B cell (primary cell): ENCODE measurements around the gene TDRD12. TPM values are rescaled to one million over a fixed set of nuclear protein-coding genes. Genes with fewer than 3 reads are reported as not detected.

Experiments used
- ATAC-seq: fragments of 200-7000 bp; cut with Tn5 transposase; one replicate; pipeline ENCODE4 v1.10.0; 2021; ENCODE audit warnings: low read depth, mild to moderate bottlenecking, moderate number of reproducible peaks, moderate library complexity
- CTCF ChIA-PET: fragments of 350-600 bp; sonication (Branson Sonifier 250); formaldehyde crosslinking; loops from one replicate; lab custom pipeline; 2021; ENCODE audit warnings: antibody characterized with exemption, inconsistent platforms; lab: Charles Lee
- POLR2A ChIA-PET: fragments of 350-600 bp; sonication (Branson Sonifier 250); formaldehyde crosslinking; loops from one replicate; lab custom pipeline; 2021; ENCODE audit warnings: antibody characterized with exemption; lab: Charles Lee
- DNase-seq: peaks from one replicate; pipeline ENCODE4 v3.0.0; 2013
- H2AFZ ChIP-seq: 2 replicates; pipeline ENCODE4 v1.6.1; 2012; ENCODE audit warnings: mild to moderate bottlenecking, low read depth, low read length; ENCODE audit not compliant: insufficient read depth, poor library complexity, severe bottlenecking
- H3K27ac ChIP-seq, 2 donors: 1 replicate in 1 of 2; 2 replicates in 1 of 2; pipeline ENCODE4 v1.5.1; 2012 to 2013; ENCODE audit warnings: low read length in 2 of 2, mild to moderate bottlenecking in 2 of 2, moderate library complexity in 1 of 2
- H3K27me3 ChIP-seq, 4 experiments: fragments of 200-600 bp in 1 of 4; sonication (generic) in 1 of 4; replicated peaks in 1 of 4; 1 replicate in 2 of 4; 2 replicates in 2 of 4; pipeline versions ENCODE4 v1.6.1 to v1.7.0; 2013 to 2016; ENCODE audit warnings: low read length in 3 of 4, mild to moderate bottlenecking in 2 of 4, mixed read lengths in 1 of 4, moderate library complexity in 1 of 4; ENCODE audit not compliant: insufficient read depth in 4 of 4, control insufficient read depth in 3 of 4; ENCODE audit errors: control extremely low read depth in 1 of 4
- H3K36me3 ChIP-seq, 2 experiments: replicated peaks in 1 of 2; 1 replicate in 1 of 2; 2 replicates in 1 of 2; pipeline versions ENCODE4 v1.6.1 to v1.7.1; 2013; ENCODE audit warnings: low read length in 1 of 2; ENCODE audit not compliant: insufficient read depth in 2 of 2, control insufficient read depth in 1 of 2; ENCODE audit errors: control extremely low read depth in 1 of 2, extremely low read depth in 1 of 2
- H3K4me1 ChIP-seq, 2 donors: fragments of 200-600 bp in 1 of 2; sonication (generic) in 1 of 2; 1 replicate in 1 of 2; 2 replicates in 1 of 2; pipeline versions ENCODE4 v1.5.1 to v1.6.1; 2013 to 2017; ENCODE audit warnings: low read length in 2 of 2; ENCODE audit not compliant: control insufficient read depth in 2 of 2, insufficient read depth in 2 of 2
- H3K4me2 ChIP-seq: replicated peaks from 2 replicates; pipeline ENCODE3; 2012; ENCODE audit warnings: mild to moderate bottlenecking, low read depth, low read length; ENCODE audit not compliant: poor library complexity, severe bottlenecking
- H3K4me3 ChIP-seq, 5 experiments: fragments of 200-600 bp in 1 of 5; sonication (generic) in 1 of 5; 1 replicate in 3 of 5; 2 replicates in 2 of 5; pipeline versions ENCODE4 v1.5.1 to v1.7.0; 2011 to 2016; ENCODE audit warnings: low read length in 4 of 5, mild to moderate bottlenecking in 4 of 5, low read depth in 2 of 5, control low read depth in 1 of 5, moderate library complexity in 1 of 5; ENCODE audit not compliant: insufficient read depth in 1 of 5; ENCODE audit errors: control extremely low read depth in 1 of 5, extremely low read depth in 1 of 5
- H3K79me2 ChIP-seq: fragments of 200-600 bp; sonication (generic); one replicate; pipeline ENCODE4 v1.6.0; 2016; ENCODE audit warnings: low read length; ENCODE audit not compliant: control insufficient read depth, insufficient read depth
- H3K9ac ChIP-seq: fragments of 200-600 bp; sonication (generic); 2 replicates; pipeline ENCODE4 v1.6.1; 2017; ENCODE audit warnings: mild to moderate bottlenecking, low read length, moderate library complexity
- H3K9me3 ChIP-seq, 3 donors: one replicate each; pipeline versions ENCODE4 v1.6.1 to v1.7.1; 2013; ENCODE audit warnings: low read length in 2 of 3; ENCODE audit not compliant: control insufficient read depth in 2 of 3, insufficient read depth in 1 of 3; ENCODE audit errors: control extremely low read depth in 1 of 3
- H4K20me1 ChIP-seq: 2 replicates; pipeline ENCODE4 v1.6.0; 2012; ENCODE audit warnings: mild to moderate bottlenecking, low read length; ENCODE audit not compliant: insufficient read depth, control insufficient read depth, poor library complexity, severe bottlenecking
- H3K27ac Mint-ChIP-seq: one replicate; pipeline ENCODE4 v1.8.0; 2021; ENCODE audit warnings: mixed read lengths
- H3K27me3 Mint-ChIP-seq: one replicate; pipeline ENCODE4 v1.8.0; 2021; ENCODE audit warnings: mixed read lengths
- H3K4me1 Mint-ChIP-seq: one replicate; pipeline ENCODE4 v1.8.0; 2021; ENCODE audit warnings: mixed read lengths
- H3K4me3 Mint-ChIP-seq: one replicate; pipeline ENCODE4 v1.8.0; 2021; ENCODE audit warnings: mixed read lengths
- H3K9me3 Mint-ChIP-seq: one replicate; pipeline ENCODE4 v1.8.0; 2022; ENCODE audit warnings: mixed read lengths; ENCODE audit not compliant: insufficient read depth
- EZH2 ChIP-seq: IDR thresholded peaks from 2 replicates; pipeline ENCODE4 v1.6.1; 2012; ENCODE audit warnings: borderline replicate concordance, low read depth, mild to moderate bottlenecking, moderate library complexity, low read length; ENCODE audit not compliant: insufficient read depth, poor library complexity, severe bottlenecking
- WGBS: methylation state at CpG from one replicate; pipeline ENCODE4 v1.1.5; 2013; ENCODE audit warnings: missing lambda C conversion rate; ENCODE audit not compliant: insufficient coverage; 5-methylcytosine and 5-hydroxymethylcytosine counted together
- intact Hi-C: fragments of 100-400 bp; cut with micrococcal nuclease; formaldehyde crosslinking; loops from one replicate; pipeline ENCODE4 v1.10.0; 2022
- polyA plus RNA-seq: library from polyadenylated mRNA; depleted of rRNA; stranded (reverse); fragments of >200 nt; gene quantifications from 2 replicates; pipeline ENCODE4 v1.2.3, GENCODE V29; 2012
- total RNA-seq, 2 donors: library from RNA; stranded (reverse); fragments of 120-200 nt in 1 of 2; gene quantifications; 1 replicate in 1 of 2; 2 replicates in 1 of 2; pipeline versions ENCODE4 v1.2.3 to v1.2.4, GENCODE V29; 2013 to 2022
- TF ChIP-seq, protein P1 (sequence below): fragments of 200-600 bp; IDR thresholded peaks from one replicate; pipeline ENCODE4 v1.8.0; 2022; ENCODE audit warnings: antibody characterized with exemption, mild to moderate bottlenecking

TDRD12 gene
- total and polyA plus RNA-seq, 2 donors (not counting 1 experiment from before 2014, with no cell fraction given), result 0.30 to 1.1 TPM

DNA sequence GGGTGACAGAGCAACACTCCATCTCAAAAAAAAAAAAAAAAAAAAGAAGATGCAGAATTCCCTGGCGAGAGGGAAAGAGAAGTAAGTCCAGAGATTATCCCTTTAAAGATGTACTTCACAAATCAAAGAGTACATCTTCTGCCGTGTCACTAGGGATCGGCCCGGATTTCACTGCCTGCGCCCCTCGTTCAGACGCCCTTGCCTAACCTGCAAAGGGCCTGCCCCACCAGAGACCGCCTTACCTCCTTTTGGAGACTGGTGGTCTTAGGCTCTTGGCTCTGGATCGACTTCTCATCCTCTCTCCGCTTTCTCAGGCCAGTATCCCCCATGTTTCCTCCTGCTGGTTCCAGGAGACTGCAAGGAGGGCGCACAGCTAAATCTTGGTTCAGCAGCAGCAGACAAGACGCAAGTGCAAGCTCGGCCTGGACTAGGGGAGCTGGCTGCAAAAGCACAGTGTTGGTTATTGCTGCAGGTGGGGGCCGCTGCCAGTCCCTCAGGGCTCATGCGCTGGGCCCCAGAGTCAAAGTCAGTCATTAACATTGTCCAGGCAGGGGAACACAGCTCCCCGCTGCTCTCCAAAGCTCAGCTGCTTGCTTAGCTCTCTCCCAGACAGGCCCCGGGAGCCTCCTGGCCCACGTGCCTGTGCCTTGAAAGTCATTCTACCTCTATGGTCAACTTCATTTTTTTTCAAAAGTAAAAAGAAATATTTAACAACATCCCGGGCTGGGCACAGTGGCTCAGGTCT is 148.8 kb downstream of the TDRD12 start:
- Histone ChIP-seq H3K4me1 (no peaks in the 10 kb centered on the region), H3K36me3 (no peaks in the 10 kb centered on the region), H3K4me3 (no peak overlapping the region), H3K27ac (no peak overlapping the region), H3K9ac (no peak overlapping the region), H3K4me2 (no peak overlapping the region), H3K79me2 (no peaks in the 10 kb centered on the region), H4K20me1 (no peaks in the 10 kb centered on the region), H3K9me3 (no peaks in the 10 kb centered on the region), H2AFZ (no peak overlapping the region), H3K27me3 (no peaks in the 10 kb centered on the region)
- H3K27ac Mint-ChIP-seq, result no peak overlapping the region
- intact Hi-C loops, result no loop called here
- ChIA-PET POLR2A (no interaction called here), CTCF (no interaction called here)
- WGBS, result 95% methylated on average over 18 of the region's 19 CpGs
- ATAC-seq, result no peak
- TF ChIP-seq, protein P1, sequence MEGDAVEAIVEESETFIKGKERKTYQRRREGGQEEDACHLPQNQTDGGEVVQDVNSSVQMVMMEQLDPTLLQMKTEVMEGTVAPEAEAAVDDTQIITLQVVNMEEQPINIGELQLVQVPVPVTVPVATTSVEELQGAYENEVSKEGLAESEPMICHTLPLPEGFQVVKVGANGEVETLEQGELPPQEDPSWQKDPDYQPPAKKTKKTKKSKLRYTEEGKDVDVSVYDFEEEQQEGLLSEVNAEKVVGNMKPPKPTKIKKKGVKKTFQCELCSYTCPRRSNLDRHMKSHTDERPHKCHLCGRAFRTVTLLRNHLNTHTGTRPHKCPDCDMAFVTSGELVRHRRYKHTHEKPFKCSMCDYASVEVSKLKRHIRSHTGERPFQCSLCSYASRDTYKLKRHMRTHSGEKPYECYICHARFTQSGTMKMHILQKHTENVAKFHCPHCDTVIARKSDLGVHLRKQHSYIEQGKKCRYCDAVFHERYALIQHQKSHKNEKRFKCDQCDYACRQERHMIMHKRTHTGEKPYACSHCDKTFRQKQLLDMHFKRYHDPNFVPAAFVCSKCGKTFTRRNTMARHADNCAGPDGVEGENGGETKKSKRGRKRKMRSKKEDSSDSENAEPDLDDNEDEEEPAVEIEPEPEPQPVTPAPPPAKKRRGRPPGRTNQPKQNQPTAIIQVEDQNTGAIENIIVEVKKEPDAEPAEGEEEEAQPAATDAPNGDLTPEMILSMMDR, result no peak
- no peak for TF ChIP-seq EZH2
- H3K9me3 Mint-ChIP-seq, result no peaks in the 10 kb centered on the region
- no peak overlapping the region for H3K4me3 Mint-ChIP-seq
- no peaks in the 10 kb centered on the region for H3K4me1 Mint-ChIP-seq
- no peak for DNase-seq
- H3K27me3 Mint-ChIP-seq, result no peaks in the 10 kb centered on the region

DNA sequence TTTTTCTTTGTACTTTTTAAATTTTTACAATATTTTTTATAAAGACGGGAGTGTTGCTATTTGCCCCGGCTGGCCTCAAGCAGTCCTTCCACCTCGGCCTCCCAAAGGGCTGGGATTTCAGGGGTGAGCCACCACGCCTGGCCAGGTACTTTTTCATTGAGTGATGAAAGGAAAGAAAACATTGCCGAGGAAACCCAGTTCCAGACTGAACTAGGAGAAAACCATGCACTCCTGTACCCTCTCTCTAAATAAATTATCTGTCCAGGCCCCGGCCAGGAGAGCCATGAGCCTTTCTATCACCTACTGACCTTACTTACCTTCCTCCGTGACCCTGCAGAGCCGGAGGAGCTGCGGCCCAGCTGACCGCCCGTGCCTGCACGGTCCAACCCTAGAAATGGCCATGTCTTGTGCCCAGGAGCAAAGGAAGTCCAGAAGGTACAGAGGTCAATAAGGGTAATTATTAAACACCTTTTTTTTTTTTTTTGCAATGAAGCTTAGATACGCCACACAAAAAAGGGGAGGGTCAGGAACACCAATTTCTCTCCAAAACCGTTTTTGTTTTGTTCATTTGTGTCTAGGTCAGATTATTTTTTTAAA is 149.9 kb downstream of the TDRD12 start, which contains the start of gene SLC7A9:
Gene SLC7A9, minus strand, starts transcription at position 399 of the 597 bp plus-strand sequence. CDS start 1,233 bp downstream, outside the sequence.
- Histone ChIP-seq H3K9me3 (no peaks in the 10 kb centered on the region), H3K4me1 (no peaks in the 10 kb centered on the region), H3K79me2 (no peaks in the 10 kb centered on the region), H3K27ac (no peak within 1 kb of the TSS), H3K36me3 (no peaks in the 10 kb centered on the region), H3K27me3 (no peaks in the 10 kb centered on the region), H3K4me2 (no peak within 1 kb of the TSS), H3K9ac (no peak within 1 kb of the TSS), H4K20me1 (no peaks in the 10 kb centered on the region), H2AFZ (no peak within 1 kb of the TSS), H3K4me3 (no peak within 1 kb of the TSS)
- ATAC-seq (no peak), DNase-seq (no peak)
- TF ChIP-seq, protein P1, result no peak
- no peak for TF ChIP-seq EZH2
- CTCF ChIA-PET, result no interaction called here
- WGBS, result 92% methylated on average over 2 of the region's 14 CpGs
- POLR2A ChIA-PET, result no interaction called here
- Mint-ChIP-seq H3K27me3 (no peaks in the 10 kb centered on the region), H3K27ac (no peak within 1 kb of the TSS), H3K4me1 (no peaks in the 10 kb centered on the region), H3K4me3 (no peak within 1 kb of the TSS), H3K9me3 (no peaks in the 10 kb centered on the region)
- intact Hi-C loops, result no loop called here
